PC-9 (cell line): ENCODE measurements around the gene PPP2R3B.

Experiments
- CTCF ChIP-seq: fragments of 200-600 bp; sonication (generic); conservative IDR thresholded peaks from 2 replicates; pipeline ENCODE4 v1.6.1; 2017; ENCODE audit warnings: mixed run types, antibody characterized with exemption, mild to moderate bottlenecking, moderate library complexity
- EZH2 ChIP-seq: fragments of 200-600 bp; sonication (generic); IDR thresholded peaks from 2 replicates; pipeline ENCODE4 v1.8.0; 2017; ENCODE audit warnings: antibody characterized with exemption, low read depth

GRCh38 chrX:331825-332495, 54.7 kb downstream of the PPP2R3B start:
- TF ChIP-seq CTCF (no peak), EZH2 (no peak)
